Mesenchymal stem cell (in vitro differentiated cells and primary cell): ENCODE data around the gene USP4.

Experiments used
- DNase-seq: peaks from one replicate; pipeline ENCODE4 v3.0.0-alpha.2; 2013
- H2AFZ ChIP-seq: one replicate; pipeline ENCODE4 v1.6.1; 2013; ENCODE audit warnings: low read depth, mild to moderate bottlenecking, control low read depth, inconsistent platforms, low read length, moderate library complexity
- H2AK5ac ChIP-seq: 2 replicates; pipeline ENCODE4 v1.6.1; 2013; ENCODE audit warnings: low read length, moderate library complexity, mild to moderate bottlenecking, inconsistent platforms; ENCODE audit not compliant: severe bottlenecking
- H2BK120ac ChIP-seq: one replicate; pipeline ENCODE4 v1.6.1; 2013; ENCODE audit warnings: low read depth, mild to moderate bottlenecking, inconsistent platforms, low read length, moderate library complexity
- H2BK12ac ChIP-seq, 2 experiments: one replicate each; pipeline ENCODE4 v1.6.1; 2013; ENCODE audit warnings: inconsistent platforms in 2 of 2, low read length in 2 of 2, mild to moderate bottlenecking in 2 of 2, moderate library complexity in 2 of 2, control low read depth in 1 of 2
- H2BK15ac ChIP-seq: one replicate; pipeline ENCODE4 v1.6.1; 2013; ENCODE audit warnings: mild to moderate bottlenecking, low read depth, inconsistent platforms; ENCODE audit not compliant: poor library complexity, severe bottlenecking
- H2BK5ac ChIP-seq: 2 replicates; pipeline ENCODE4 v1.6.1; 2013; ENCODE audit warnings: low read depth, mild to moderate bottlenecking, low read length, control low read depth, inconsistent platforms; ENCODE audit not compliant: poor library complexity, severe bottlenecking
- H3K14ac ChIP-seq, 2 experiments: one replicate each; pipeline ENCODE4 v1.6.1; 2013; ENCODE audit warnings: inconsistent platforms in 2 of 2, low read length in 2 of 2, control low read depth in 1 of 2, mild to moderate bottlenecking in 1 of 2, moderate library complexity in 1 of 2
- H3K18ac ChIP-seq, 2 experiments: one replicate each; pipeline ENCODE4 v1.6.1; 2013; ENCODE audit warnings: inconsistent platforms in 2 of 2, low read length in 2 of 2, control low read depth in 1 of 2, low read depth in 1 of 2, mild to moderate bottlenecking in 1 of 2
- H3K23ac ChIP-seq, 2 experiments: one replicate each; pipeline ENCODE4 v1.6.1; 2013; ENCODE audit warnings: inconsistent platforms in 2 of 2, low read length in 2 of 2, mild to moderate bottlenecking in 2 of 2, moderate library complexity in 2 of 2, control low read depth in 1 of 2
- H3K27ac ChIP-seq: 2 replicates; pipeline ENCODE4 v1.5.1; 2013; ENCODE audit warnings: mild to moderate bottlenecking, moderate library complexity, low read length, control low read depth, inconsistent platforms; ENCODE audit not compliant: poor library complexity, severe bottlenecking
- H3K27me3 ChIP-seq, 2 experiments: 2 replicates each; pipeline versions ENCODE4 v1.6.1 to v1.7.0; 2013; ENCODE audit warnings: low read length in 2 of 2, mild to moderate bottlenecking in 2 of 2, moderate library complexity in 2 of 2, control low read depth in 1 of 2, inconsistent platforms in 1 of 2; ENCODE audit not compliant: control insufficient read depth in 1 of 2, insufficient read depth in 1 of 2
- H3K36me3 ChIP-seq, 2 experiments: 2 replicates each; pipeline versions ENCODE4 v1.6.1 to v1.7.0; 2013; ENCODE audit warnings: low read length in 2 of 2, control low read depth in 1 of 2, inconsistent platforms in 1 of 2, low read depth in 1 of 2, mild to moderate bottlenecking in 1 of 2; ENCODE audit not compliant: insufficient read depth in 2 of 2, control insufficient read depth in 1 of 2
- H3K4ac ChIP-seq, 2 experiments: one replicate each; pipeline ENCODE4 v1.6.1; 2013; ENCODE audit warnings: inconsistent platforms in 2 of 2, low read length in 2 of 2, mild to moderate bottlenecking in 2 of 2, moderate library complexity in 2 of 2, control low read depth in 1 of 2, low read depth in 1 of 2
- H3K4me1 ChIP-seq: 2 replicates; pipeline ENCODE4 v1.6.1; 2013; ENCODE audit warnings: low read depth, low read length, control low read depth; ENCODE audit not compliant: control insufficient read depth, insufficient read depth
- H3K4me2 ChIP-seq: 2 replicates; pipeline ENCODE4 v1.6.1; 2013; ENCODE audit warnings: low read length, mild to moderate bottlenecking, inconsistent platforms; ENCODE audit not compliant: poor library complexity, severe bottlenecking
- H3K4me3 ChIP-seq, 2 experiments: 2 replicates each; pipeline versions ENCODE4 v1.5.1 to v1.7.0; 2013; ENCODE audit warnings: low read length in 2 of 2, mild to moderate bottlenecking in 2 of 2, control low read depth in 1 of 2, low read depth in 1 of 2; ENCODE audit not compliant: insufficient read depth in 1 of 2
- H3K79me1 ChIP-seq: replicated peaks from 2 replicates; pipeline ENCODE4 v1.6.1; 2013; ENCODE audit warnings: mild to moderate bottlenecking, control low read depth, low read length, inconsistent platforms; ENCODE audit not compliant: poor library complexity, severe bottlenecking
- H3K9ac ChIP-seq: 2 replicates; pipeline ENCODE4 v1.7.0; 2013; ENCODE audit warnings: mild to moderate bottlenecking, low read length, moderate library complexity
- H3K9me3 ChIP-seq: 2 replicates; pipeline ENCODE4 v1.7.0; 2013; ENCODE audit warnings: mild to moderate bottlenecking, low read length; ENCODE audit not compliant: control insufficient read depth
- H4K8ac ChIP-seq: one replicate; pipeline ENCODE4 v1.6.1; 2013; ENCODE audit warnings: inconsistent platforms, mild to moderate bottlenecking, low read length, moderate library complexity
- H4K91ac ChIP-seq: one replicate; pipeline ENCODE4 v1.6.1; 2013; ENCODE audit warnings: mild to moderate bottlenecking, low read length, inconsistent platforms
- WGBS: methylation state at CpG from one replicate; pipeline ENCODE4 v1.1.7; 2013; ENCODE audit warnings: mixed read lengths; 5-methylcytosine and 5-hydroxymethylcytosine counted together

The USP4 gene

GRCh38 chr3:49305608-49306007 is 34.2 kb downstream of the USP4 start:
- Histone ChIP-seq H3K14ac (no peak overlapping the region), H2AFZ (no peak overlapping the region), H2AK5ac (no peak overlapping the region), H3K18ac (no peak overlapping the region), H3K4ac (no peak overlapping the region), H3K9me3 (no peaks in the 10 kb centered on the region), H2BK5ac (no peak overlapping the region), H3K79me1 (peaks cover 29% of the 10 kb centered on the region), H3K36me3 (peaks cover 61 to 78% of the 10 kb centered on the region in 2 experiments), H3K4me3 (no peak overlapping the region), H4K8ac (no peak overlapping the region), H2BK12ac (no peak overlapping the region), H3K27ac (no peak overlapping the region), H3K4me2 (no peak overlapping the region), H3K27me3 (no peaks in the 10 kb centered on the region), H3K4me1 (no peaks in the 10 kb centered on the region), H2BK15ac (no peak overlapping the region), H2BK120ac (no peak overlapping the region), H3K9ac (no peak overlapping the region), H4K91ac (no peak overlapping the region), H3K23ac (no peak overlapping the region)
- WGBS = 97% methylated on average over 5 of the region's 5 CpGs
- DNase-seq = no peak

GRCh38 chr3:49302613-49303012 is 37.2 kb downstream of the USP4 start:
- Histone ChIP-seq H3K9me3 (no peaks in the 10 kb centered on the region), H2AFZ (no peak overlapping the region), H3K4me1 (peaks cover 6% of the 10 kb centered on the region), H2BK120ac (no peak overlapping the region), H2BK12ac (no peak overlapping the region), H2AK5ac (no peak overlapping the region), H3K4me2 (no peak overlapping the region), H3K27me3 (no peaks in the 10 kb centered on the region), H4K91ac (no peak overlapping the region), H2BK5ac (no peak overlapping the region), H3K4ac (no peak overlapping the region), H3K14ac (no peak overlapping the region), H4K8ac (no peak overlapping the region), H3K36me3 (peaks cover 72 to 80% of the 10 kb centered on the region in 2 experiments), H3K18ac (no peak overlapping the region), H3K27ac (no peak overlapping the region), H2BK15ac (no peak overlapping the region), H3K9ac (no peak overlapping the region), H3K23ac (no peak overlapping the region), H3K79me1 (peaks cover 23% of the 10 kb centered on the region), H3K4me3 (no peak overlapping the region)
- DNase-seq = no peak
- WGBS = 100% methylated on average over 1 of the region's 1 CpG

- no peak overlapping the region for H4K8ac ChIP-seq
- H3K9me3 ChIP-seq = no peaks in the 10 kb centered on the region
- H3K23ac ChIP-seq = no peak overlapping the region
- WGBS = 97% methylated on average over 2 of the region's 3 CpGs
- no peak overlapping the region for H3K4me3 ChIP-seq
- H2AFZ ChIP-seq = no peak overlapping the region
- H3K4ac ChIP-seq = no peak overlapping the region
- no peak overlapping the region for H2AK5ac ChIP-seq
- no peak overlapping the region for H3K9ac ChIP-seq
- H3K4me2 ChIP-seq = no peak overlapping the region
- no peak overlapping the region for H2BK120ac ChIP-seq
- H2BK12ac ChIP-seq = no peak overlapping the region
- H3K27ac ChIP-seq = no peak overlapping the region
- H3K18ac ChIP-seq = no peak overlapping the region
- H2BK5ac ChIP-seq = no peak overlapping the region
- no peaks in the 10 kb centered on the region for H3K27me3 ChIP-seq
- peaks cover 21% of the 10 kb centered on the region for H3K79me1 ChIP-seq
- H4K91ac ChIP-seq = no peak overlapping the region
- no peak for DNase-seq
- H3K14ac ChIP-seq = no peak overlapping the region
- peaks cover 79 to 83% of the 10 kb centered on the region in 2 experiments for H3K36me3 ChIP-seq
- no peak overlapping the region for H2BK15ac ChIP-seq
- peaks cover 8% of the 10 kb centered on the region for H3K4me1 ChIP-seq
These were observed 39.3 kb downstream of the USP4 start for GRCh38 chr3:49300595-49300994.

DNA sequence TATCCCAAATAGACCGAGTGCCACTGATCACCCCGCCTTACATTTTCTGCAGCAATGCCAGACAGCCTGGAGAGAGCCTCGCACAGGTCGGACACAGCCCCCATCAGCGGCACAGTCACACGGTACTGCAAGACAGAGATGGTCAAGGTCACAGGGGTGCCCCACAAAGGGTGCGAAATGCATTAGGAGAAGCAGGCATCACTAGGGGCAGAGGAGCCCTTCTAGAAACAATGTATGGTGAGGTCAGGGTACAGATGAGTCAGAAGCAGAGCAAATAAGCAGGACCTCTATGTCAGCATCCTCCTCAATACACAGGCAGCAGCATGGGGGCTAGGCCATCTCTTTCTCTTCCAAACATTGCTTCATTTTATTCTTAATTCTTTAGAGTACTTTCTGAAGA is 41.3 kb downstream of the USP4 start:
- H3K4me3 ChIP-seq = no peak overlapping the region
- no peaks in the 10 kb centered on the region for H3K27me3 ChIP-seq
- 96% methylated on average over 7 of the region's 7 CpGs for WGBS
- H3K36me3 ChIP-seq = peaks cover 81 to 88% of the 10 kb centered on the region in 2 experiments
- no peak overlapping the region for H2BK5ac ChIP-seq
- no peaks in the 10 kb centered on the region for H3K9me3 ChIP-seq
- H3K23ac ChIP-seq = no peak overlapping the region
- no peak overlapping the region for H2BK120ac ChIP-seq
- H2BK15ac ChIP-seq = no peak overlapping the region
- no peak overlapping the region for H4K8ac ChIP-seq
- H3K4me1 ChIP-seq = peaks cover 8% of the 10 kb centered on the region
- no peak overlapping the region for H2BK12ac ChIP-seq
- H3K4me2 ChIP-seq = no peak overlapping the region
- H2AK5ac ChIP-seq = no peak overlapping the region
- H3K27ac ChIP-seq = no peak overlapping the region
- H2AFZ ChIP-seq = no peak overlapping the region
- H3K79me1 ChIP-seq = peaks cover 26% of the 10 kb centered on the region
- H4K91ac ChIP-seq = peak overlapping the region; percentile 55
- no peak overlapping the region for H3K9ac ChIP-seq
- H3K14ac ChIP-seq = no peak overlapping the region
- no peak overlapping the region for H3K4ac ChIP-seq
- no peak for DNase-seq
- H3K18ac ChIP-seq = no peak overlapping the region
